PC-9 (cell line): ENCODE data around the gene GPC5.

Source experiments
- EZH2 ChIP-seq: fragments of 200-600 bp; sonication (generic); IDR thresholded peaks from 2 replicates; pipeline ENCODE4 v1.8.0; 2017; ENCODE audit warnings: antibody characterized with exemption, low read depth
- TF ChIP-seq, protein P1 (sequence below): fragments of 200-600 bp; sonication (generic); conservative IDR thresholded peaks from 2 replicates; pipeline ENCODE4 v1.6.1; 2017; ENCODE audit warnings: mixed run types, antibody characterized with exemption, mild to moderate bottlenecking, moderate library complexity

DNA sequence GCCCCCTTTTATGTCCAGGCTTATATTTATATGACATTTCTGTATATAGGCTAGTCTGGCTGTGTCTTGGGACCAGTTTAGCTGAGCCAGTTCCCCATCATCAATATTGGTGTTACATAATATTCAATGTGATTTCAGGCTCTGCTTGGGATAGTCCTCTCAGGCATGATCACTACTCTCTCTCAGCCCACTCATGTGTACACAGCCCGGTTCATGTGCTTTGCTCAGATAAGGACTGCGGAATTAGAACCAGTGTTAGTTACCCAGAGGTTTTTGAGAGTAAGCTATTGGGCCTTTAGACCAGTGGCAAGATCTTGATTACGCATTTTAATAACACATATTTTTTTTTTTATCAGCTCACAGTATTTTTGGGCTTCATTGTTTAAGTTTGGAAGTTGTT is 219.9 kb downstream of the GPC5 start:
- TF ChIP-seq, protein P1, sequence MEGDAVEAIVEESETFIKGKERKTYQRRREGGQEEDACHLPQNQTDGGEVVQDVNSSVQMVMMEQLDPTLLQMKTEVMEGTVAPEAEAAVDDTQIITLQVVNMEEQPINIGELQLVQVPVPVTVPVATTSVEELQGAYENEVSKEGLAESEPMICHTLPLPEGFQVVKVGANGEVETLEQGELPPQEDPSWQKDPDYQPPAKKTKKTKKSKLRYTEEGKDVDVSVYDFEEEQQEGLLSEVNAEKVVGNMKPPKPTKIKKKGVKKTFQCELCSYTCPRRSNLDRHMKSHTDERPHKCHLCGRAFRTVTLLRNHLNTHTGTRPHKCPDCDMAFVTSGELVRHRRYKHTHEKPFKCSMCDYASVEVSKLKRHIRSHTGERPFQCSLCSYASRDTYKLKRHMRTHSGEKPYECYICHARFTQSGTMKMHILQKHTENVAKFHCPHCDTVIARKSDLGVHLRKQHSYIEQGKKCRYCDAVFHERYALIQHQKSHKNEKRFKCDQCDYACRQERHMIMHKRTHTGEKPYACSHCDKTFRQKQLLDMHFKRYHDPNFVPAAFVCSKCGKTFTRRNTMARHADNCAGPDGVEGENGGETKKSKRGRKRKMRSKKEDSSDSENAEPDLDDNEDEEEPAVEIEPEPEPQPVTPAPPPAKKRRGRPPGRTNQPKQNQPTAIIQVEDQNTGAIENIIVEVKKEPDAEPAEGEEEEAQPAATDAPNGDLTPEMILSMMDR = no peak
- no peak for TF ChIP-seq EZH2
